ENCODE data around the gene LRRN2. TPM values are rescaled to one million over a fixed set of nuclear protein-coding genes. Genes with fewer than 3 reads are reported as not detected.

LRRN2 gene
- total and polyA plus RNA-seq, 2 of the 8 experiments (the other 6 are each of a cell fraction or from before 2014, with no cell fraction given) = 1.8 to 2.3 TPM

GRCh38 chr1:204688776-204689175 is 3.2 kb upstream of the LRRN2 start:
- Histone ChIP-seq H4K20me1 (replicated peaks in 1 of 2; ENCODE audit: control insufficient read depth in 1 of 2, insufficient read depth in 2 of 2, low read length in 2 of 2) (no peaks in the 10 kb centered on the region), H3K4me1 (replicated peaks in 1 of 4; ENCODE audit: control insufficient read depth in 3 of 4, insufficient read depth in 4 of 4, low read length in 3 of 4) (peaks cover 0 to 16% (median 7%) of the 10 kb centered on the region in 4 experiments; a peak in 6 of 7 replicates), H2AFZ (ENCODE audit: low read length) (no peak overlapping the region), H2BK120ac (replicated peaks; ENCODE audit: low read depth, low read length) (no peak overlapping the region), H2BK15ac (ENCODE audit: low read length) (no peak overlapping the region), H3K56ac (replicated peaks; ENCODE audit: insufficient read length, low read depth, low read length) (no peak overlapping the region), H3K23ac (ENCODE audit: insufficient read length) (no peak overlapping the region), H3K9ac (replicated peaks in 1 of 4; ENCODE audit: extremely low read depth in 1 of 4, low read depth in 3 of 4, low read length in 3 of 4) (no peak overlapping the region), H3K79me1 (ENCODE audit: low read depth, low read length) (no peaks in the 10 kb centered on the region), H2BK5ac (ENCODE audit: low read depth, low read length) (no peak overlapping the region), H3K18ac (ENCODE audit: extremely low read depth, low read length) (no peak overlapping the region), H2BK12ac (ENCODE audit: low read depth, low read length) (no peak overlapping the region), H3K4me2 (ENCODE audit: insufficient read depth in 1 of 2, low read depth in 2 of 2, low read length in 2 of 2) (no peak overlapping the region), H3K9me3 (ENCODE audit: insufficient read depth in 2 of 2, low read depth in 1 of 2, low read length in 1 of 2) (no peaks in the 10 kb centered on the region), H2AK5ac (ENCODE audit: low read depth, low read length) (no peak overlapping the region), H3K79me2 (ENCODE audit: control insufficient read depth in 1 of 2, insufficient read depth in 2 of 2, low read length in 2 of 2) (no peaks in the 10 kb centered on the region), H4K8ac (ENCODE audit: extremely low read depth, insufficient read depth, low read length) (no peak overlapping the region), H3K36me3 (ENCODE audit: control insufficient read depth in 2 of 4, insufficient read depth in 4 of 4, low read length in 3 of 4) (no peaks in the 10 kb centered on the region; a peak in 1 of 8 replicates), H4K5ac (ENCODE audit: insufficient read length, low read depth, low read length) (no peak overlapping the region), H3K27me3 (replicated peaks in 1 of 4; ENCODE audit: control insufficient read depth in 3 of 4, extremely low read depth in 1 of 4, insufficient read depth in 3 of 4, low read length in 3 of 4) (peaks cover 13 to 41% (median 38%) of the 10 kb centered on the region in 4 experiments), H2BK20ac (ENCODE audit: low read length) (no peak overlapping the region), H3K4ac (replicated peaks; ENCODE audit: insufficient read length, low read depth, low read length) (no peak overlapping the region), H3K14ac (ENCODE audit: insufficient read length) (no peak overlapping the region), H3K4me3 (ENCODE audit: extremely low read depth in 1 of 4, insufficient read depth in 2 of 4, low read depth in 3 of 4, low read length in 4 of 4) (no peak overlapping the region), H3K27ac (ENCODE audit: low read depth, low read length) (no peak overlapping the region), H4K91ac (replicated peaks; ENCODE audit: insufficient read length, low read length) (no peak overlapping the region), H3K23me2 (ENCODE audit: low read depth, low read length) (peaks cover 19% of the 10 kb centered on the region; the same call in 1 of the 2 replicates)
- WGBS, 2 experiments (ENCODE audit: extremely low coverage in 1 of 2, insufficient coverage in 1 of 2, insufficient read length in 1 of 2, insufficient replicate concordance in 2 of 2, low coverage in 1 of 2, low lambda C conversion rate in 2 of 2, missing lambda C conversion rate in 1 of 2) = 79% methylated on average over 2 of the region's 2 CpGs; no CpG with 5 or more reads in 1 of the 2 experiments
- DNase-seq (ENCODE audit: low read depth in 1 of 2, low spot score in 2 of 2) (no peak), FAIRE-seq (no peak)
- CTCF ChIA-PET (ENCODE audit: partially characterized antibody) = interaction anchor here (0.9 to 6.1 kb wide), 10 partner anchors 10 to 253 kb away, joined by 3 to 44 read pairs (median 10); no protein-coding TSS in a partner anchor
- POLR2A ChIA-PET (ENCODE audit: partially characterized antibody) = interaction anchor here (0.6 to 0.7 kb wide), 2 partner anchors 16 to 151 kb away, joined by 3 to 5 read pairs; no protein-coding TSS in a partner anchor
- TF ChIP-seq KDM1A (IDR thresholded peaks at IDR 0.05; ENCODE audit: borderline replicate concordance, low read length) = no peak
